GM12801 (cell line): Measurements from ENCODE around the gene TFDP3.

Source experiments
- TF ChIP-seq, protein P1 (sequence below): IDR thresholded peaks from one replicate; pipeline ENCODE4 v1.5.1; 2011; ENCODE audit warnings: control low read depth; ENCODE audit not compliant: insufficient read length; ENCODE audit errors: extremely low read depth

TFDP3 gene

DNA sequence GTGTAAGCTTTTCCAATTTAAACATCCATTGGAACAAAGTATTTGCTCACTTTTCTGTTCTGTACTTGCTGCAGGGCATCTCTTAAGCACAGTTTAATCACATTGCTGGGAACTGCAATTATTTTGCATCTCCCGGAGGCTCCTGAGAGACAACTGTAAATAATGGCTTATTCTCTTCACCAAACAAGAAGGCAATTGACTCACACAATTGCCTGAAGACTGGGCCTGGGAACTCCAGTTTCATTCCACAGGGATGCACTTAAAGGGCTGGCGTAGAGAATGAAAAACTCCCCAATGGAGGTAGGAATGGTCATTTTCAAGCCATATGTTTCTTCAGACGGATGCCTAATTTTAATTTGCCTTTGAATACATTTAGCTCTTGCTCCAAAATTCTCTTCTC is 29.5 kb downstream of the TFDP3 start:
- TF ChIP-seq, protein P1, sequence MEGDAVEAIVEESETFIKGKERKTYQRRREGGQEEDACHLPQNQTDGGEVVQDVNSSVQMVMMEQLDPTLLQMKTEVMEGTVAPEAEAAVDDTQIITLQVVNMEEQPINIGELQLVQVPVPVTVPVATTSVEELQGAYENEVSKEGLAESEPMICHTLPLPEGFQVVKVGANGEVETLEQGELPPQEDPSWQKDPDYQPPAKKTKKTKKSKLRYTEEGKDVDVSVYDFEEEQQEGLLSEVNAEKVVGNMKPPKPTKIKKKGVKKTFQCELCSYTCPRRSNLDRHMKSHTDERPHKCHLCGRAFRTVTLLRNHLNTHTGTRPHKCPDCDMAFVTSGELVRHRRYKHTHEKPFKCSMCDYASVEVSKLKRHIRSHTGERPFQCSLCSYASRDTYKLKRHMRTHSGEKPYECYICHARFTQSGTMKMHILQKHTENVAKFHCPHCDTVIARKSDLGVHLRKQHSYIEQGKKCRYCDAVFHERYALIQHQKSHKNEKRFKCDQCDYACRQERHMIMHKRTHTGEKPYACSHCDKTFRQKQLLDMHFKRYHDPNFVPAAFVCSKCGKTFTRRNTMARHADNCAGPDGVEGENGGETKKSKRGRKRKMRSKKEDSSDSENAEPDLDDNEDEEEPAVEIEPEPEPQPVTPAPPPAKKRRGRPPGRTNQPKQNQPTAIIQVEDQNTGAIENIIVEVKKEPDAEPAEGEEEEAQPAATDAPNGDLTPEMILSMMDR = no peak

DNA sequence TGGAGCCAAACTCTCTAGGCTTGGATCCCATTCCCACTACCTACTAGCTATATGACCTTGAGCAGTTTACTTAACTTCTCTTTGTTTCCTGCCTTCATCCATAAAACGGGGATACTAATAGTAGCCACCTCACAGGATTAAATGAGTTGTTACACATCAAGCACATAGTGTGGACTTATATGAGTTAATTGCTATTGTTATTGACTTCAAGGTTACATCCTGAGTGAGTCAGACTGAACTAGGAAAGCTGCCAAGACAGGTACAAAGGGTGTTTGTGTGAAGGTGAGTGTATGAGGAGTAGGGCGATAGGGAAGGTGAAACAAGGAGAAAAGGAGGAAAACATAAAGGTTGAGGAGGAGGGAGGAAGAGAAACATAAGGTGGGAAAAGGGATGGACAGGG is 32.2 kb downstream of the TFDP3 start:
- TF ChIP-seq, protein P1 = no peak

DNA sequence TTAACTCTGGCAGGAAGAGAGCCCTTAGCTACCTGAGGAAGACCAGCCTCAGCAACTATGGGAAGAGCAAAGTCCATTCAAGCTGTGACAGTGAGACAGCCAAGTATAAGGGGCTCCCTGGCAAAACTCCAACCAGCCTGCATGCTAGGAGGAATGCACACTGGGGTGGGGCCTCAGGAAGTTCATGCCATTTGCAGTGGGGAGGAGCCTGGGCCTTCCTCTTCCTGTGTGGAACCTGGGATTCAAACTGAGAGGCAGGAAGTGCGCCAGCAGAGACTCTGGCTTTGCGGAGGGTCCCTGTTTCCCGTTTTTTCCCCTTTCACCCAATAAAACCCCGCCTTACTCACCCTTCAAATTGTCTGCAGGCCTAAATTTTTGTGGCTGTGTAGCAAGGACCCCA is 33.0 kb downstream of the TFDP3 start:
- TF ChIP-seq, protein P1 = no peak

DNA sequence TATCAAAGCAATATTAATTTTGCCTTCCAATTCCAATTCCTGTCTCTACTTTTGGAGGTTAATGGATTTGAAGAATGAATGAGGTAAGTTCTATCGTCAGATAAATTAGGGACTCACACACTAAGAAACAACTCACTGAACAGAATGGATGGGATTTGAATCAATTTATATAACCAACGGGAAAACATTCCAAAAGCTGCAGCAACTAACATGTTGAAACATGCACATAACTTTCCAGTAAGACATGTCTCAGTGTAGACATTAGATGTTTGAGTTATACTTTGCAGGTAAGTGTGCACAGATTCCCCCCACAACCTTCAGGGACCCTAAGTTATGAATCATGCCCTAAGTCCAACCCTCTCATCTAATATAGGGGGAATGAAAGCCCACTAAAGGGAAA is 34.3 kb downstream of the TFDP3 start:
- TF ChIP-seq, protein P1 = no peak

DNA sequence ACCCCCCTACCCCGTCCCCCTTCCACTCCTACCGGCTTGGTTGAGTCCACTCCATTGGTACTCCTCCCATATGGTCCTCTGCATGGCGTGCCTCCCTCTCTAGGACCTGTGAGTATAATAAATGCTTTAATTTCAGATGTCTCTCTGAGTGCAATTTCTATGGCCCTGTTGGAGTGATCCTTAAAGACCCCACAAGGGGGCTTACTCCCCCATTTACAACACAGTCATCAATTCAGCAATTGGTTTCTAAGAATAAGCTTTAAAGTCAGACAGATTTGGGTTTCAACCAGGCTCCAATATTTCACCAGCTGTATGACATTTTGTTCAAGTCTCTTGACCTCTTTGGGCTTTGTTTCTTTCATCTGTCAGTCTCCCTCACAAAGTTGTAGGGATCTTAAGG is 38.7 kb downstream of the TFDP3 start:
- TF ChIP-seq, protein P1 = no peak

DNA sequence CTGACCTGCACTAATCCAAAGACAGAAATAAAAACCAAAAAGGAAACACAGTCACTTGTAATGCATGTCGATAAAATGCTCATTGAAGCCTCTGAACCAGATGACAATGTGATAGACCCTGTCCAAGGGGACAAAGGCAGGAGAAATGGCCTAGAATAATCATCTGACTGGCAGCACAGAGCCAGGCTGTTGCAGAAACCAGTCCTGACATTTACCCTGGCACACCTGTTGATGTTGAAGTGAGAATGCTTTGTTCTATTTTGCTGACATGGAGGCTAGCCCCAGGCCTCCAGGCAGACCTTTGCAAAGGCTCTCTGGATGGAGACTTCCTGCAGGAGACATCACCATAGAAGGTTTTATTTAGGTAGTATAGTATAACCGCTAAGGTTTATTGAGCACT is 41.0 kb downstream of the TFDP3 start:
- TF ChIP-seq, protein P1 = no peak

DNA sequence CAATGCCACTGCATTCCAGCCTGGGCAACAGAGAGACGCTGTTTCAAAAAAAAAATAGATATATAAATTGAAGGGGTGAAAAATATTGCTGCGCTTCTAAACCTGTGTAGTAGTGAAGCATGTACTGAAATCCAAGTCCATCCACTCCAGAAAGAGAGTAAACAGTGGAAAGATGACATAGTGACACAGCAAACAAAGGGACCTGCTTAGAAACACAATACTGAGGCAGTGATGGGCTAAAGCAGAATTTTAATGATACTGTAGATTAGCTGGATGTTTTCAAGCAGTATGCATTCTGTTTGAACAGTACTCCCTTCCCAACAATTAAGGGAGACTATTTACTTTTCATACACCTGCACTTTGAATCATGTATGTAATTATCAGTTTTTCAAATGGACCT is 42.5 kb downstream of the TFDP3 start:
- TF ChIP-seq, protein P1 = no peak

DNA sequence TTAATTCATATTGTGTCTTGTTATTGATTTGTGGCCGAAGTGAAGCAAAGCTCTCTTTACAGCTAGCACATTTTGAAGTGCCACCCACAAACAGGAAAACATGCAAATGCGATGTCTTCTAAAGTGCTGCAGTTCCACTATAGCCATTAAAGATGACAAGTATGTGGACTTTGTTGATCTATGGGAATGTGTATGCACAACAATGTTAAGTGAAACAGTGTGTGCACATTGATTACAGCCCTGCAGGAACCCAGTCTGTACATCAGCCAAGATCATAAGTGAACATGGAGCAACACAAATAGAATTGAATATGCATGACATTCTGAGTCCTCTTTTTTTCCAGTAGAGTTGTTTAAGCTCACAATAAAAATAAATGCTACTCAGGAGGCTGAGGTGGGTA is 43.0 kb downstream of the TFDP3 start:
- TF ChIP-seq, protein P1 = no peak
